Measurements from ENCODE around the gene SMYD3.

The SMYD3 gene

GRCh38 chr1:246270236-246270635 lies 236.8 kb downstream of the SMYD3 start:
- no peak for TF ChIP-seq EZH2phosphoT487 (conservative IDR thresholded peaks at IDR 0.05; ENCODE audit: low read length)
- TF ChIP-seq CTCF (IDR thresholded peaks at IDR 0.05; ENCODE audit: insufficient read depth, low read length, poor library complexity, severe bottlenecking), result no peak
- no peak overlapping the region for H3K27ac ChIP-seq (ENCODE audit: low read depth, low read length)
- H3K9me2 ChIP-seq (replicated peaks; ENCODE audit: insufficient read depth, low read length), result no peaks in the 10 kb centered on the region
- H4K20me1 ChIP-seq (ENCODE audit: low read depth, low read length), result no peaks in the 10 kb centered on the region
- H3K4me2 ChIP-seq (ENCODE audit: low read depth, low read length, poor library complexity, severe bottlenecking), result no peak overlapping the region
- H3K36me3 ChIP-seq (ENCODE audit: low read length), result no peaks in the 10 kb centered on the region
- H3K9me3 ChIP-seq (ENCODE audit: insufficient read depth, low read length), result no peaks in the 10 kb centered on the region
- H3F3A ChIP-seq (ENCODE audit: insufficient read depth), result no peaks in the 10 kb centered on the region
- no peaks in the 10 kb centered on the region for H3K27me3 ChIP-seq (ENCODE audit: low read length)
- no peak overlapping the region for H3K4me3 ChIP-seq (ENCODE audit: insufficient read depth, low read length, poor library complexity, severe bottlenecking)
- no peaks in the 10 kb centered on the region for H3K79me2 ChIP-seq (ENCODE audit: insufficient read depth, low read length)
- H2AFZ ChIP-seq (ENCODE audit: low read depth, low read length, severe bottlenecking), result no peak overlapping the region
- H3K9ac ChIP-seq (ENCODE audit: low read length), result no peak overlapping the region

- Histone ChIP-seq H3K27ac (ENCODE audit: low read depth, low read length) (no peak overlapping the region), H3K4me3 (ENCODE audit: insufficient read depth, low read length, poor library complexity, severe bottlenecking) (no peak overlapping the region), H3F3A (ENCODE audit: insufficient read depth) (no peaks in the 10 kb centered on the region), H4K20me1 (ENCODE audit: low read depth, low read length) (no peaks in the 10 kb centered on the region), H3K9me2 (replicated peaks; ENCODE audit: insufficient read depth, low read length) (no peaks in the 10 kb centered on the region), H2AFZ (ENCODE audit: low read depth, low read length, severe bottlenecking) (no peak overlapping the region), H3K9me3 (ENCODE audit: insufficient read depth, low read length) (no peaks in the 10 kb centered on the region), H3K27me3 (ENCODE audit: low read length) (no peaks in the 10 kb centered on the region), H3K4me2 (ENCODE audit: low read depth, low read length, poor library complexity, severe bottlenecking) (no peak overlapping the region), H3K79me2 (ENCODE audit: insufficient read depth, low read length) (no peaks in the 10 kb centered on the region), H3K9ac (ENCODE audit: low read length) (no peak overlapping the region), H3K36me3 (ENCODE audit: low read length) (no peaks in the 10 kb centered on the region)
- TF ChIP-seq EZH2phosphoT487 (conservative IDR thresholded peaks at IDR 0.05; ENCODE audit: low read length) (no peak), CTCF (IDR thresholded peaks at IDR 0.05; ENCODE audit: insufficient read depth, low read length, poor library complexity, severe bottlenecking) (no peak)
Measured at GRCh38 chr1:246269466-246269865, 237.6 kb downstream of the SMYD3 start.

GRCh38 chr1:246267896-246268295 lies 239.2 kb downstream of the SMYD3 start:
- H3K4me2 ChIP-seq (ENCODE audit: low read depth, low read length, poor library complexity, severe bottlenecking), result no peak overlapping the region
- TF ChIP-seq EZH2phosphoT487 (conservative IDR thresholded peaks at IDR 0.05; ENCODE audit: low read length) (no peak), CTCF (IDR thresholded peaks at IDR 0.05; ENCODE audit: insufficient read depth, low read length, poor library complexity, severe bottlenecking) (no peak)
- no peak overlapping the region for H3K9ac ChIP-seq (ENCODE audit: low read length)
- H3F3A ChIP-seq (ENCODE audit: insufficient read depth), result no peaks in the 10 kb centered on the region
- no peaks in the 10 kb centered on the region for H4K20me1 ChIP-seq (ENCODE audit: low read depth, low read length)
- H3K36me3 ChIP-seq (ENCODE audit: low read length), result no peaks in the 10 kb centered on the region
- no peak overlapping the region for H3K4me3 ChIP-seq (ENCODE audit: insufficient read depth, low read length, poor library complexity, severe bottlenecking)
- no peak overlapping the region for H2AFZ ChIP-seq (ENCODE audit: low read depth, low read length, severe bottlenecking)
- no peaks in the 10 kb centered on the region for H3K9me3 ChIP-seq (ENCODE audit: insufficient read depth, low read length)
- H3K27ac ChIP-seq (ENCODE audit: low read depth, low read length), result no peak overlapping the region
- H3K79me2 ChIP-seq (ENCODE audit: insufficient read depth, low read length), result no peaks in the 10 kb centered on the region
- no peaks in the 10 kb centered on the region for H3K9me2 ChIP-seq (replicated peaks; ENCODE audit: insufficient read depth, low read length)
- H3K27me3 ChIP-seq (ENCODE audit: low read length), result no peaks in the 10 kb centered on the region
